ENCODE measurements around the gene TOX2. TPM values are rescaled to one million over a fixed set of nuclear protein-coding genes. Genes with fewer than 3 reads are reported as not detected.

The TOX2 gene
- total RNA-seq, 1 donor = 1.1 TPM

DNA sequence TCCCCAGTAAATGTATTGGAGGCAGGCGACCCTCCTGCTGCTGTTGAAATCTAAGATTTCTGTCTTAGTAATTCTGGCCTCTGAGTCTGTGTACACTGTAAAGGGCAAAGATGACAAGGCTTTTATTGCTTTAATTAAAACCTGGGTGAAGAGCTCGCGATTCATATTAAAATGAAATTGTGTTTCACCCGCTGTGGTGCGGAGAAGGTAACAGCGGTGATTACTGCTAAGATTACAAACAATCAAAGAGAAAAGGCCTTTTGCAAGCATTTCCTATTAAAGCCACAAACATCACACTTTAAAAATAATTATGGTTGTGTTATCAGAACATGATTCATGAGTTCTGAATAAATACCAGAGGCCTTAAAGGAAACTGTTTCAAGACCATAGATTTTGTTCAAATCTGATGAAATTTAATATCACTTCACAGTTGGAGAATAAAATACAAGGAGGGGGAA is 69.3 kb downstream of the TOX2 start:
- Histone ChIP-seq H3K36me3 (ENCODE audit: insufficient read depth, low read length) (no peaks in the 10 kb centered on the region), H3K27ac (ENCODE audit: low read depth, low read length) (no peak overlapping the region), H3K27me3 (ENCODE audit: insufficient read depth, low read length) (no peaks in the 10 kb centered on the region), H3K4me2 (ENCODE audit: insufficient read depth, low read length) (no peak overlapping the region), H2AFZ (ENCODE audit: low read length) (no peak overlapping the region), H3K4me1 (ENCODE audit: insufficient read depth, low read length) (no peaks in the 10 kb centered on the region), H3K4me3 (ENCODE audit: insufficient read depth, low read length) (no peak overlapping the region), H3K9me3 (ENCODE audit: low read depth, low read length) (no peaks in the 10 kb centered on the region), H3K79me2 (ENCODE audit: insufficient read depth, low read length) (no peaks in the 10 kb centered on the region), H4K20me1 (ENCODE audit: insufficient read depth, low read length) (no peaks in the 10 kb centered on the region)
- TF ChIP-seq, protein P1, sequence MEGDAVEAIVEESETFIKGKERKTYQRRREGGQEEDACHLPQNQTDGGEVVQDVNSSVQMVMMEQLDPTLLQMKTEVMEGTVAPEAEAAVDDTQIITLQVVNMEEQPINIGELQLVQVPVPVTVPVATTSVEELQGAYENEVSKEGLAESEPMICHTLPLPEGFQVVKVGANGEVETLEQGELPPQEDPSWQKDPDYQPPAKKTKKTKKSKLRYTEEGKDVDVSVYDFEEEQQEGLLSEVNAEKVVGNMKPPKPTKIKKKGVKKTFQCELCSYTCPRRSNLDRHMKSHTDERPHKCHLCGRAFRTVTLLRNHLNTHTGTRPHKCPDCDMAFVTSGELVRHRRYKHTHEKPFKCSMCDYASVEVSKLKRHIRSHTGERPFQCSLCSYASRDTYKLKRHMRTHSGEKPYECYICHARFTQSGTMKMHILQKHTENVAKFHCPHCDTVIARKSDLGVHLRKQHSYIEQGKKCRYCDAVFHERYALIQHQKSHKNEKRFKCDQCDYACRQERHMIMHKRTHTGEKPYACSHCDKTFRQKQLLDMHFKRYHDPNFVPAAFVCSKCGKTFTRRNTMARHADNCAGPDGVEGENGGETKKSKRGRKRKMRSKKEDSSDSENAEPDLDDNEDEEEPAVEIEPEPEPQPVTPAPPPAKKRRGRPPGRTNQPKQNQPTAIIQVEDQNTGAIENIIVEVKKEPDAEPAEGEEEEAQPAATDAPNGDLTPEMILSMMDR (IDR thresholded peaks at IDR 0.05; ENCODE audit: extremely low read depth, low read depth, low read length) = no peak
- no peak for DNase-seq (ENCODE audit: insufficient read length, low spot score, missing footprints)

DNA sequence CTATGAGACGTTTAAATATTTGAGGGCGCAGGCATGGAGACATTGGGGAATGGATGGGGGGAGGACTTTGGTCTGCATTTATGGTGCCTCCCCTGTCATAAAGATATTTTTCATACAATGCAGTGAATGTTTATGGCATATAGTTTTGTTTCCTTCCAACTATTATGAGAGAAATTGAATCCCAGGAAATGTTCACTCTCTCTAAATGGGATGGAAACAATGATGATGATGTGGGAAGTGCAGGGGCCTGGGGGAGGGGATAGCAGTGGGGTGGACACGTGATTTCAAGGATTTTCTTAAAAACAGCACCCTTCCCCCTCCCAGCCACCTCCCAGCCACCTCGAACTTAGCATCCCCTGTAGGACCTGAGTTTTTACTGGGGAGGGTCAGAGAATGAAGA is 69.9 kb downstream of the TOX2 start:
- Histone ChIP-seq H2AFZ (ENCODE audit: low read length) (no peak overlapping the region), H3K4me3 (ENCODE audit: insufficient read depth, low read length) (no peak overlapping the region), H3K79me2 (ENCODE audit: insufficient read depth, low read length) (no peaks in the 10 kb centered on the region), H3K36me3 (ENCODE audit: insufficient read depth, low read length) (no peaks in the 10 kb centered on the region), H3K4me2 (ENCODE audit: insufficient read depth, low read length) (no peak overlapping the region), H4K20me1 (ENCODE audit: insufficient read depth, low read length) (no peaks in the 10 kb centered on the region), H3K9me3 (ENCODE audit: low read depth, low read length) (no peaks in the 10 kb centered on the region), H3K27ac (ENCODE audit: low read depth, low read length) (no peak overlapping the region), H3K4me1 (ENCODE audit: insufficient read depth, low read length) (no peaks in the 10 kb centered on the region), H3K27me3 (ENCODE audit: insufficient read depth, low read length) (no peaks in the 10 kb centered on the region)
- TF ChIP-seq, protein P1 (IDR thresholded peaks at IDR 0.05; ENCODE audit: extremely low read depth, low read depth, low read length) = no peak
- DNase-seq (ENCODE audit: insufficient read length, low spot score, missing footprints) = no peak

DNA sequence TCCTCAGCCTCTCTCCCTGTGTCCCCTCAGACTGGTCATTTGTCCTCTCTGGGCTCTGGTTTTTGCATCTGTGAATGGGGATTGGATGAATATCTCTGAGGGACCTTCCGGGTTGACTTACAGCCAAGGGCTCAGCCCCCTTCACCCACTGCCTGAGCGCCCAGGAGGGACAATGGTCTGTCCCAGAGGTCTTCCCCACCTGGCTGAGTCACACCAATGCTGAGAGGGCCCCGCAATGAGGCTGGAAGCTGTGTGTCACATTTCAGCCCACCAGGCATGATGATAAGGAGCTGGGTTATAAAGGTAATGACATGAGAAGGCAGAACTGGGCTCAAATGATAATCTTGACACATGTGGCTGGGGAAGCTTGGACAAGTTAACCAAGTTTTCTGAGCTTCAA is 70.5 kb downstream of the TOX2 start:
- TF ChIP-seq, protein P1 (IDR thresholded peaks at IDR 0.05; ENCODE audit: extremely low read depth, low read depth, low read length) = no peak
- Histone ChIP-seq H3K4me1 (ENCODE audit: insufficient read depth, low read length) (no peaks in the 10 kb centered on the region), H4K20me1 (ENCODE audit: insufficient read depth, low read length) (no peaks in the 10 kb centered on the region), H3K79me2 (ENCODE audit: insufficient read depth, low read length) (no peaks in the 10 kb centered on the region), H3K36me3 (ENCODE audit: insufficient read depth, low read length) (no peaks in the 10 kb centered on the region), H3K9me3 (ENCODE audit: low read depth, low read length) (no peaks in the 10 kb centered on the region), H3K4me3 (ENCODE audit: insufficient read depth, low read length) (no peak overlapping the region), H3K27ac (ENCODE audit: low read depth, low read length) (no peak overlapping the region), H2AFZ (ENCODE audit: low read length) (no peak overlapping the region), H3K27me3 (ENCODE audit: insufficient read depth, low read length) (no peaks in the 10 kb centered on the region), H3K4me2 (ENCODE audit: insufficient read depth, low read length) (no peak overlapping the region)
- no peak for DNase-seq (ENCODE audit: insufficient read length, low spot score, missing footprints)

DNA sequence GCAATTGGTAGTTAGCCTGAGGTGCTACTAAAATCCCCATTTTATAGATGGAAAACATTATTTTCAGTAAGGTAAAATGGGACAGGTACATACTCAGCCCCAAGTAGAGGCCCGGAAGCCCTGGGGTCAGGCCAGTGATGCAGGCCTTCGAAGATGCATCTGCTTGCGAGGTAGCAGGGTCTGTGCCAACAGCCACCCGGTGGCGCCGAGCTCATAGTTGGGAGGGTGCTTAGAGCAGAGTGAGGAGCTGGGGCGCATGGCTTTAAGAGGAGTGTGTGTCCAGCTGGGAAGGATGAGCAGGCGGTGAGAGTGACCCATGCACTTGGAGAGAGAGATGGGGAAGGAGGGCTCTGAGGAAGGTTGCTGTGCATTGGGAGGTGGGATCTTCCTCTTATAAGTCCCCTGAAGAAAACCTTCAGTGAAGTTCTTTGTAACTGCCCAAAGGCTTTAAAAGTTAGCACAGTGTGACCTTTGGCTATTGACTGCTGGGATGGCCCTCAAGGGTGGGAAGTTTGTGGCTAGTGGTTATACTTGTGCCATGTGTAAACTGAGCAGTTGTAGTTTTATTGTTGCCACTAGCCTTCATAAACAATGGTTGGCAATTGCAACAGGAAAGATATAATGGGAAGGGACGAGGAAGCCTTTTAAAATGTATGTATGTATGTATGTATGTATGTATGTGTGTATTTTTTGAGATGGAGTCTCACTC is 71.1 kb downstream of the TOX2 start:
- TF ChIP-seq, protein P1 (IDR thresholded peaks at IDR 0.05; ENCODE audit: extremely low read depth, low read depth, low read length) = no peak
- no peaks in the 10 kb centered on the region for H3K79me2 ChIP-seq (ENCODE audit: insufficient read depth, low read length)

More for the DNA sequence above, 71.1 kb downstream of the TOX2 start:
- Histone ChIP-seq H3K9me3 (ENCODE audit: low read depth, low read length) (no peaks in the 10 kb centered on the region), H3K4me3 (ENCODE audit: insufficient read depth, low read length) (no peak overlapping the region), H3K27me3 (ENCODE audit: insufficient read depth, low read length) (no peaks in the 10 kb centered on the region), H3K27ac (ENCODE audit: low read depth, low read length) (no peak overlapping the region), H2AFZ (ENCODE audit: low read length) (no peak overlapping the region), H3K4me1 (ENCODE audit: insufficient read depth, low read length) (no peaks in the 10 kb centered on the region), H4K20me1 (ENCODE audit: insufficient read depth, low read length) (no peaks in the 10 kb centered on the region), H3K36me3 (ENCODE audit: insufficient read depth, low read length) (no peaks in the 10 kb centered on the region), H3K4me2 (ENCODE audit: insufficient read depth, low read length) (no peak overlapping the region)
- no peak for DNase-seq (ENCODE audit: insufficient read length, low spot score, missing footprints)
